Nephron (organoid): ENCODE results near the gene NACC1.

Source experiments
- H3K27ac Mint-ChIP-seq, 3 experiments: 2 replicates each; pipeline ENCODE4 v1.8.0; 2020; ENCODE audit warnings: mixed read lengths in 3 of 3, mild to moderate bottlenecking in 2 of 3, moderate library complexity in 1 of 3
- H3K27me3 Mint-ChIP-seq: 2 replicates; pipeline ENCODE4 v1.8.0; 2021; ENCODE audit warnings: low read depth, mild to moderate bottlenecking, moderate library complexity, mixed read lengths
- H3K36me3 Mint-ChIP-seq: 2 replicates; pipeline ENCODE4 v1.8.0; 2020; ENCODE audit warnings: low read depth, mixed read lengths
- H3K4me1 Mint-ChIP-seq: 2 replicates; pipeline ENCODE4 v1.8.0; 2020; ENCODE audit warnings: mixed read lengths
- H3K4me3 Mint-ChIP-seq, 3 experiments: 2 replicates each; pipeline ENCODE4 v1.8.0; 2020; ENCODE audit warnings: mild to moderate bottlenecking in 3 of 3, mixed read lengths in 3 of 3, moderate library complexity in 2 of 3
- H3K9me3 Mint-ChIP-seq: 2 replicates; pipeline ENCODE4 v1.8.0; 2020; ENCODE audit warnings: mixed read lengths
- TF ChIP-seq, protein P1 (sequence below), 3 experiments: fragments of 200-600 bp; sonication (generic); IDR thresholded peaks; one replicate each; pipeline ENCODE4 v1.5.0; 2021; ENCODE audit warnings: antibody characterized with exemption in 3 of 3; ENCODE audit not compliant: unreplicated experiment in 3 of 3

The NACC1 gene

DNA sequence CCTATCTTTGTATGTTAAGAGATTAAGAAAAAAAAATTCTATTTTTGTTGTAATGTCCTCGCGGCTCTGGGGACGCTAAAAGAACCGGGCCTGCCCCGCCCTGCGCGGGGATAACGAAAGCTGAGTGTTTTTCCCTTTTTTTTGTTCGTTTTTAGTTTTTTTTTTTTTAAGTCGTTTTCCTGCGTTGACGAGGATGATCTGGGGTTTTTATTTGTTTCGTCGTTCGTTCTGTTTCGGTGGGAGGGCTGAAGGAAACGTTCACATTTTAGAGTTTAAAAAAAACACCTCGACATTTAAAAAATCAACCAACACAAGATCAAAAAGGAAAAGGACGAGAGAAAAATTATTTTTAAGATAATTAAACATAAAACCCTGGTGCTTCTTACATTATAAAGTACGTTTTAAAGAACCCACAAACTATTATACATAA is 21.0 kb upstream of the NACC1 start:
- H3K9me3 Mint-ChIP-seq, result no peaks in the 10 kb centered on the region
- no peaks in the 10 kb centered on the region for H3K36me3 Mint-ChIP-seq
- TF ChIP-seq, protein P1, sequence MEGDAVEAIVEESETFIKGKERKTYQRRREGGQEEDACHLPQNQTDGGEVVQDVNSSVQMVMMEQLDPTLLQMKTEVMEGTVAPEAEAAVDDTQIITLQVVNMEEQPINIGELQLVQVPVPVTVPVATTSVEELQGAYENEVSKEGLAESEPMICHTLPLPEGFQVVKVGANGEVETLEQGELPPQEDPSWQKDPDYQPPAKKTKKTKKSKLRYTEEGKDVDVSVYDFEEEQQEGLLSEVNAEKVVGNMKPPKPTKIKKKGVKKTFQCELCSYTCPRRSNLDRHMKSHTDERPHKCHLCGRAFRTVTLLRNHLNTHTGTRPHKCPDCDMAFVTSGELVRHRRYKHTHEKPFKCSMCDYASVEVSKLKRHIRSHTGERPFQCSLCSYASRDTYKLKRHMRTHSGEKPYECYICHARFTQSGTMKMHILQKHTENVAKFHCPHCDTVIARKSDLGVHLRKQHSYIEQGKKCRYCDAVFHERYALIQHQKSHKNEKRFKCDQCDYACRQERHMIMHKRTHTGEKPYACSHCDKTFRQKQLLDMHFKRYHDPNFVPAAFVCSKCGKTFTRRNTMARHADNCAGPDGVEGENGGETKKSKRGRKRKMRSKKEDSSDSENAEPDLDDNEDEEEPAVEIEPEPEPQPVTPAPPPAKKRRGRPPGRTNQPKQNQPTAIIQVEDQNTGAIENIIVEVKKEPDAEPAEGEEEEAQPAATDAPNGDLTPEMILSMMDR (IDR thresholded peaks at IDR 0.05; ENCODE audit: unreplicated experiment in 3 of 3), result no peak
- peaks cover 44% of the 10 kb centered on the region for H3K4me1 Mint-ChIP-seq
- H3K27me3 Mint-ChIP-seq, result peaks cover 81% of the 10 kb centered on the region
- H3K27ac Mint-ChIP-seq, result no peak overlapping the region
- peak overlapping the region in 2 of 3 experiments; percentile 55 to 62 for H3K4me3 Mint-ChIP-seq

DNA sequence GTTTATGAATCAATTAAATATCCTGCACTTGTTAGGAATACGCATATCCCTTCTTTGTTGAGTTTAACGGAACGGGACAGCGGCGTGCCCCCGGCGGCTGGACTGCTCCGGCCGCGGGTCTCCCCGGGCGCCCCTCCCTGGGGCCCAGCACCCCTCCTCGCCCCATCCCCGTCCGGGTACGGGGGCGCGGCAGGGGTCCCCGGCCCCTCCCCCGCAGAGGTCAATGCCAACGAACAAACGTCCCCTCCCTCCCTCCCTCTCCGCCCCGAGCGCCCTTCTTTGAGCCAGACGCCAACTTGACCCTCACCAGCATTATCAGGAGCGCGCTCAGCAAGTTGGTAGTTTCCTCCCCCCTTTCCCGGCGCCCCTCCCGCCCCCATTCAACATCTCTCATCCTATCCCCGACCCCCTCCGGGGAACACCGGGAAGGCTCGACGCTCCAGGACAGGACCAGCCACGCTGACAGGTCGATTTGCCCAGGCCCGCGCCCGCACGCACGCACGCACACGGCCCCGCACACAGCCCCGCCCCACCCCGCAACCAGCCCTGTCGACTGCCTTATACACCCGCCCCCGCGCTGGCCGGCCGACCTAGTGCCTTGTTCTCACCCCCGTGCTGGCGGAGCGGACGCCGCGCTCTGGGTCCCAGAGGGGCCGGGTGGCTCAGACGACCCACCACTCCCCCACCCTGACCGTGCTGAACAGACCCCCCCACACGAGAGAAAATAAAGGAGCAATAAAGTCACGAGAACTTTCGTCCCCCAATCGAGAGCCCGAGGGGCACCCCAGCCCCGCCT is 20.4 kb upstream of the NACC1 start:
- TF ChIP-seq, protein P1 (IDR thresholded peaks at IDR 0.05; ENCODE audit: unreplicated experiment in 3 of 3), result no peak
- Mint-ChIP-seq H3K36me3 (no peaks in the 10 kb centered on the region), H3K4me3 (peak overlapping the region in 1 of 3 experiments; percentile 31), H3K4me1 (peaks cover 42% of the 10 kb centered on the region), H3K27me3 (peaks cover 85% of the 10 kb centered on the region), H3K9me3 (no peaks in the 10 kb centered on the region), H3K27ac (peak overlapping the region in 1 of 3 experiments; percentile 74)

DNA sequence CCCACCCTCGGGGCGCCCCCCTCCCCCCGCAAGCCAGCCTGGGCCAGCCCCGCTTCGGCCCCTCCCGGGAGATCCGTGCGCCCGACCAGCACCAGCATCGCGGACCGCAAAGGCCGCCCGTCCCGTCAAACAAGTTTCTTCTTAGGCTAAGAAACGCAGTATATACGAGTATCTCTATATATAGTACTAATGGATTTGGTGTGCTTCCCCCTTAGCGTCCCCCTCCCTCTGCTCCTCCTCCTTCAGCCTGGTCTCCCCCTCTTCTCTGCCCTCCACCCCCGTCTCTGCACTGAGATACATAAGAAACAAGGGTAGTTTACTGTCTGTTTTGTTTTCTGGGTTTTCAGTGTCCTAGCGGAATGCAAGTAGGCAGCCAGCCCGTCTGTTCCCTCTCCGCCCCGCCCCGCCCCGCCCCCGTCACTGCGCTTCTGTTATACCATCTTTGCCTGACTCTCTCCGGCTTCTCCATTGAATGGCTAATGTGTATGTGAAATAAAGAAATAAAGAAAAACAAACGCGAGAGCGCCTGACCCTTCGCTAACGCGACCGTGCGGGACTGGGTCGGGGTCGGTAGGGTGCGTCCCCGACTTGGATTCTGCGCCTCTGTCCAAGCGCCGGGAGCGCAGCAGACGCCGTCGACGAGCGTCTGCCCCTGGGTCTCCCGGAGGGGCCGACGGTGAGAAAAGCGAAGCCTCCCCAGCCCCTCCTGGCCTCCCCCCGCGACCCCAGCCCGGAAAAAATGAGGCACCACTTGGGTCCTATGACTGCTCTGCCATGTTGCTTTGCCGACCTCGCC is 19.6 kb upstream of the NACC1 start:
- TF ChIP-seq, protein P1 (IDR thresholded peaks at IDR 0.05; ENCODE audit: unreplicated experiment in 3 of 3), result no peak
- Mint-ChIP-seq H3K27ac (peak overlapping the region in 1 of 3 experiments; percentile 74), H3K4me3 (peak overlapping the region in 2 of 3 experiments; percentile 58 to 71), H3K27me3 (peaks cover 90% of the 10 kb centered on the region), H3K9me3 (no peaks in the 10 kb centered on the region), H3K36me3 (no peaks in the 10 kb centered on the region), H3K4me1 (peaks cover 41% of the 10 kb centered on the region)

DNA sequence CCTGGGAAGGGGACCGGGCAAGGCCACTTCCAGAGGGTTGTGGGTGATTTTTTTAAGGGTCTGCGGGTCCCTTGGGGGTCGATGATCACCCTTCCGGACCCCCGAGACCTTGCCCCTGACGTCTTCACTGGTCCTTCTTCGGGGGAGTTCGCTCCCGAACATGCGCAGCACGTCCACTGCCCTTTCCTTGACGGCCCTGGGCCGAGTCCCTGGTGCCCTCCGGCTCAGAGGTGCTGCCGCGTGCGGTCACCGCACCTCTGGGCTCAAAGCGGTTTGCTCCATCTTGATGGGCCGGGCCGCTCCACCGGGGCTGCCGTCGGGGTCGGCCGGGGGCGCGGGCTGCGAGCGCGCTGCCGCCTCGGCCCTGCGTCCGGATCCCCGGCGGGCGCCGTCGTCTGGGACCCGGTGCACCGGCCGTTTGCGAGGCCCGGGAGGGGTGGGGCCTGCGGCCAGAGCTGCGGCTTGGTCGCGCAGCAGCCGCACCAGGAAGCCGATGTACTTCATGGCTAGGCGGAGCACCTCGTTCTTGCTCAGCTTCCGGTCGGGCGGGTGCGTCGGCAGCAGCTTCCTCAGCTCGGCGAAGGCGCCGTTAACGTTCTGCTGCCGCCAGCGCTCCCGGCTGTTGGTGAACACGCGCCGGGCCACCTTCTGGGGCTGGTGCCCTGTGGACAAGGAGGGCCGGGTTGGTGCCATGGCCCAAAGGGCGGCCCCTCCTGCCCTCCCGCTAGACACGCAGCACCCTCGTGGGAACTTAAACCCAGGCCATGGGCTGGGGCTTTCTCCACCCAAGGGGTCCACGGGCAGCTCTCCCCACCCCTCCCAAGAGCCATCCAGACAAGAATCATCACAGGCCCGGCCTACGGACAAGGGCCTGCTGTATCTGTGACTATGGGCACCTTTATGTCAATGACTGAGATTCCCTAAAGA is 18.7 kb upstream of the NACC1 start:
- TF ChIP-seq, protein P1 (IDR thresholded peaks at IDR 0.05; ENCODE audit: unreplicated experiment in 3 of 3), result no peak
- no peaks in the 10 kb centered on the region for H3K36me3 Mint-ChIP-seq
- no peaks in the 10 kb centered on the region for H3K9me3 Mint-ChIP-seq
- peaks cover 85% of the 10 kb centered on the region for H3K27me3 Mint-ChIP-seq
- H3K4me3 Mint-ChIP-seq, result peak overlapping the region; percentile 20 to 56 (median 45)
- H3K27ac Mint-ChIP-seq, result no peak overlapping the region
- H3K4me1 Mint-ChIP-seq, result peaks cover 34% of the 10 kb centered on the region

DNA sequence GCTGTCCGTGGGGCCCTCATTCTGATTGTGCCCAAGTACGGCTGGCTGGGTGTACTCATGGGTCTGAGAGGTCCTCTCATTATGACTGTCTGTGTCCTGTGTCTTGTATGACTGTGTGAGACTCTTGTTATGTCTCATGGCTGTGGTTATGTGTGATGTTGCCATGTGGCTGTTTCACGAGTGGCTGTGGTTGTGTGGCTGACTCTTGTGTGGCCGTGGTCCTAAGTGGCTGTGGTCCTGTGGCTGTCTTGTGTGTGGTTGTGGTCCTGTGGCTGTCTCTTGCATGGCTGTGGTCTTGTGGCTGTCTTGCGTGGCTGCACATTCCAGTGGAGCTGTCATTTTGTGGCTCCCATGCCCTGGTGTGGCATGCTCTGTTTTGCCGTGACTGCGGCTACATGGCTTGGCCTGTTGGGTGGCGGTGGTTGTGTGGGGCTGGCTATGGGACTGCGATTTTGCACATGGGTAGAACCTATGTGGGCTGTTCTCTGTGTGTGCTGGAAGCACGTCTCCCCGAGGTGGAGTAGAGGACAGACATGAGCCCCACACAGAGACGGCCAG is 18.0 kb upstream of the NACC1 start:
- Mint-ChIP-seq H3K27ac (no peak overlapping the region), H3K27me3 (peaks cover 81% of the 10 kb centered on the region), H3K9me3 (no peaks in the 10 kb centered on the region), H3K4me3 (peak overlapping the region in 2 of 3 experiments; percentile 20 to 56), H3K4me1 (peaks cover 29% of the 10 kb centered on the region), H3K36me3 (peaks cover 3% of the 10 kb centered on the region)
- TF ChIP-seq, protein P1 (IDR thresholded peaks at IDR 0.05; ENCODE audit: unreplicated experiment in 3 of 3), result no peak
